HEK293 (cell line): ENCODE results near the gene FGFR2.

ENCODE experiments used
- CTCF ChIA-PET: fragments of 350-600 bp; formaldehyde crosslinking; extraction: SDS; loops from one replicate; lab custom pipeline; 2021; ENCODE audit warnings: antibody characterized with exemption; lab: Yijun Ruan, JAX
- POLR2A ChIA-PET: fragments of 300-600 bp; formaldehyde crosslinking; extraction: SDS; loops from one replicate; lab custom pipeline; 2020; ENCODE audit warnings: antibody characterized with exemption, inconsistent platforms; lab: Yijun Ruan, JAX
- H3K27ac ChIP-seq: fragments of 200-500 bp; sonication (Bioruptor generic); 2 replicates; pipeline ENCODE4 v1.5.1; 2014; ENCODE audit warnings: low read depth, low read length, control low read depth, inconsistent platforms; ENCODE audit errors: extremely low read depth
- H3K36me3 ChIP-seq, 2 experiments: fragments of 200-500 bp in 1 of 2; sonication (Bioruptor generic) in 1 of 2; 1 replicate in 1 of 2; 2 replicates in 1 of 2; pipeline ENCODE4 v1.5.1; 2014 to 2017; ENCODE audit warnings: inconsistent platforms in 2 of 2, low read length in 2 of 2; ENCODE audit not compliant: control insufficient read depth in 2 of 2, insufficient read depth in 1 of 2
- H3K4me1 ChIP-seq: fragments of 200-500 bp; sonication (Bioruptor generic); 2 replicates; pipeline ENCODE4 v1.5.1; 2014; ENCODE audit warnings: mild to moderate bottlenecking, low read length, inconsistent platforms; ENCODE audit not compliant: control insufficient read depth, insufficient read depth
- H3K4me3 ChIP-seq: 2 replicates; pipeline ENCODE4 v1.5.1; 2011; ENCODE audit warnings: low read depth, mild to moderate bottlenecking, control low read depth, low read length, moderate library complexity
- H3K9me3 ChIP-seq: fragments of 200-500 bp; sonication (Bioruptor generic); 2 replicates; pipeline ENCODE4 v1.5.1; 2014; ENCODE audit warnings: low read depth, low read length, inconsistent platforms; ENCODE audit not compliant: control insufficient read depth, insufficient read depth
- BCL6B ChIP-seq: fragments of 450-650 bp; formaldehyde crosslinking; IDR thresholded peaks from 2 replicates; pipeline ENCODE4 v1.5.1; 2017; ENCODE audit warnings: missing biosample characterization, missing genetic modification characterization
- GLI4 ChIP-seq: fragments of 450-650 bp; formaldehyde crosslinking; IDR thresholded peaks from 2 replicates; pipeline ENCODE4 v1.5.1; 2016; ENCODE audit warnings: missing biosample characterization, missing genetic modification characterization
- KLF8 ChIP-seq: fragments of 450-650 bp; formaldehyde crosslinking; IDR thresholded peaks from 2 replicates; pipeline ENCODE4 v1.5.1; 2016; ENCODE audit warnings: missing biosample characterization, missing genetic modification characterization
- OSR2 ChIP-seq: fragments of 450-650 bp; formaldehyde crosslinking; IDR thresholded peaks from 2 replicates; pipeline ENCODE4 v1.5.1; 2016; ENCODE audit warnings: missing biosample characterization, missing genetic modification characterization
- PBX3 ChIP-seq: sonication (generic); formaldehyde crosslinking; IDR thresholded peaks from 2 replicates; pipeline ENCODE4 v1.8.1; 2022; ENCODE audit warnings: mild to moderate bottlenecking, moderate library complexity, missing genetic modification reagents
- REPIN1 ChIP-seq: fragments of 450-650 bp; formaldehyde crosslinking; IDR thresholded peaks from 2 replicates; pipeline ENCODE4 v1.5.1; 2017; ENCODE audit warnings: missing biosample characterization, missing genetic modification characterization, low read depth
- SP2 ChIP-seq: fragments of 450-650 bp; formaldehyde crosslinking; IDR thresholded peaks from 2 replicates; pipeline ENCODE4 v1.5.1; 2016; ENCODE audit warnings: missing biosample characterization, missing genetic modification characterization
- WT1 ChIP-seq: fragments of 450-650 bp; formaldehyde crosslinking; IDR thresholded peaks from 2 replicates; pipeline ENCODE4 v1.5.1; 2016; ENCODE audit warnings: missing biosample characterization, missing genetic modification characterization
- ZBTB49 ChIP-seq: fragments of 450-650 bp; formaldehyde crosslinking; IDR thresholded peaks from 2 replicates; pipeline ENCODE4 v1.5.1; 2016; ENCODE audit warnings: missing biosample characterization, missing genetic modification characterization, low read depth
- ZNF133 ChIP-seq: fragments of 450-650 bp; formaldehyde crosslinking; IDR thresholded peaks from 2 replicates; pipeline ENCODE4 v1.5.1; 2016; ENCODE audit warnings: missing biosample characterization, missing genetic modification characterization
- ZNF155 ChIP-seq: fragments of 450-650 bp; formaldehyde crosslinking; IDR thresholded peaks from 2 replicates; pipeline ENCODE4 v1.5.1; 2016; ENCODE audit warnings: missing biosample characterization, missing genetic modification characterization
- ZNF175 ChIP-seq: fragments of 450-650 bp; formaldehyde crosslinking; IDR thresholded peaks from 2 replicates; pipeline ENCODE4 v1.5.1; 2016; ENCODE audit warnings: missing biosample characterization, missing genetic modification characterization
- ZNF354C ChIP-seq: fragments of 450-650 bp; formaldehyde crosslinking; IDR thresholded peaks from 2 replicates; pipeline ENCODE4 v1.5.1; 2016; ENCODE audit warnings: missing biosample characterization, missing genetic modification characterization, low read depth, borderline replicate concordance
- ZNF426 ChIP-seq: fragments of 450-650 bp; formaldehyde crosslinking; IDR thresholded peaks from 2 replicates; pipeline ENCODE4 v1.5.1; 2017; ENCODE audit warnings: missing biosample characterization, missing genetic modification characterization, mild to moderate bottlenecking, inconsistent platforms, moderate library complexity
- ZNF549 ChIP-seq: fragments of 450-650 bp; IDR thresholded peaks from 2 replicates; pipeline ENCODE4 v1.5.1; 2018; ENCODE audit warnings: missing biosample characterization, missing genetic modification characterization, mild to moderate bottlenecking, inconsistent platforms, moderate library complexity
- ZNF571 ChIP-seq: fragments of 450-650 bp; formaldehyde crosslinking; IDR thresholded peaks from 2 replicates; pipeline ENCODE4 v1.5.0; 2017; ENCODE audit warnings: missing biosample characterization, missing genetic modification characterization
- ZNF580 ChIP-seq: fragments of 450-650 bp; formaldehyde crosslinking; IDR thresholded peaks from 2 replicates; pipeline ENCODE4 v1.5.1; 2016; ENCODE audit warnings: missing biosample characterization, missing genetic modification characterization
- ZNF600 ChIP-seq: fragments of 450-650 bp; formaldehyde crosslinking; IDR thresholded peaks from 2 replicates; pipeline ENCODE4 v1.5.1; 2016; ENCODE audit warnings: missing biosample characterization, missing genetic modification characterization
- ZNF623 ChIP-seq: fragments of 450-650 bp; formaldehyde crosslinking; IDR thresholded peaks from 2 replicates; pipeline ENCODE4 v1.5.1; 2016; ENCODE audit warnings: missing biosample characterization, missing genetic modification characterization
- ZNF624 ChIP-seq: fragments of 450-650 bp; formaldehyde crosslinking; IDR thresholded peaks from 2 replicates; pipeline ENCODE4 v1.5.1; 2017; ENCODE audit warnings: missing biosample characterization, missing genetic modification characterization
- ZNF660 ChIP-seq: fragments of 450-650 bp; IDR thresholded peaks from 2 replicates; pipeline ENCODE4 v1.5.1; 2018; ENCODE audit warnings: missing biosample characterization, mild to moderate bottlenecking, missing genetic modification characterization
- ZNF843 ChIP-seq: fragments of 450-650 bp; formaldehyde crosslinking; IDR thresholded peaks from 2 replicates; pipeline ENCODE4 v1.5.1; 2016; ENCODE audit warnings: missing biosample characterization, missing genetic modification characterization
- ZSCAN23 ChIP-seq: fragments of 450-650 bp; formaldehyde crosslinking; IDR thresholded peaks from 2 replicates; pipeline ENCODE4 v1.5.1; 2016; ENCODE audit warnings: missing biosample characterization, missing genetic modification characterization

FGFR2 gene

GRCh38 chr10:121639416-121639815, 41.2 kb upstream of the FGFR2 start:
- ChIA-PET POLR2A (no interaction called here), CTCF (interaction anchor here (0.6 to 2.4 kb wide), 2 partner anchors 24 to 61 kb away, joined by 3 to 9 read pairs; no protein-coding TSS in a partner anchor)
- TF ChIP-seq OSR2 (tag by site-specific recombination), result no peak
- TF ChIP-seq ZNF571 (tag by site-specific recombination), result no peak
- no peak for TF ChIP-seq SP2 (tag by site-specific recombination)
- H3K36me3 ChIP-seq, result no peaks in the 10 kb centered on the region
- H3K4me3 ChIP-seq, result no peak overlapping the region
- no peak overlapping the region for H3K27ac ChIP-seq
- no peaks in the 10 kb centered on the region for H3K9me3 ChIP-seq
- no peaks in the 10 kb centered on the region for H3K4me1 ChIP-seq

- TF ChIP-seq PBX3 (CRISPR knock-in tag), result no peak
- TF ChIP-seq ZNF133, result peak; percentile 99
- Histone ChIP-seq H3K4me1 (no peaks in the 10 kb centered on the region), H3K27ac (no peak overlapping the region), H3K36me3 (no peaks in the 10 kb centered on the region), H3K4me3 (no peak overlapping the region), H3K9me3 (no peaks in the 10 kb centered on the region)
- CTCF ChIA-PET, result no interaction called here
- POLR2A ChIA-PET, result no interaction called here
Observed at GRCh38 chr10:121637437-121637836, 39.2 kb upstream of the FGFR2 start.

- no peak for TF ChIP-seq ZNF426 (tag by site-specific recombination)
- no peak for TF ChIP-seq ZNF354C
- TF ChIP-seq ZNF623, result no peak
- TF ChIP-seq ZBTB49, result no peak
- no peak for TF ChIP-seq ZNF133
- TF ChIP-seq ZNF175 (tag by site-specific recombination), result no peak
- TF ChIP-seq REPIN1, result no peak
- no peak for TF ChIP-seq WT1
- TF ChIP-seq ZNF155 (tag by site-specific recombination), result no peak
- TF ChIP-seq ZNF600, result no peak
- no peak for TF ChIP-seq ZNF549 (tag by site-specific recombination)
- TF ChIP-seq BCL6B (tag by site-specific recombination), result no peak
- no peak for TF ChIP-seq ZNF580 (tag by site-specific recombination)
- no peak for TF ChIP-seq GLI4
- TF ChIP-seq ZSCAN23, result no peak
- no peak for TF ChIP-seq ZNF624 (tag by site-specific recombination)
- TF ChIP-seq ZNF843 (tag by site-specific recombination), result no peak
- TF ChIP-seq KLF8 (tag by site-specific recombination), result no peak
- TF ChIP-seq ZNF660 (tag by site-specific recombination), result no peak
- ChIA-PET POLR2A (no interaction called here), CTCF (no interaction called here)
Observed at GRCh38 chr10:121633056-121633455, 34.8 kb upstream of the FGFR2 start.

More at GRCh38 chr10:121633056-121633455, 34.8 kb upstream of the FGFR2 start:
- H3K36me3 ChIP-seq, result no peaks in the 10 kb centered on the region
- H3K4me3 ChIP-seq, result no peak overlapping the region
- no peaks in the 10 kb centered on the region for H3K9me3 ChIP-seq
- no peak overlapping the region for H3K27ac ChIP-seq
- H3K4me1 ChIP-seq, result no peaks in the 10 kb centered on the region
